GM21360 (cell line): ENCODE data around the gene FCGR1A.
"Not testable (repeated sequence)": the region's sequence is repeated elsewhere in the genome, so short reads cannot be mapped to it uniquely, and the experiment has no call there.

ENCODE experiments used
- ATAC-seq: cut with Tn5 transposase; IDR thresholded peaks from one replicate; pipeline ENCODE4 v1.9.1; 2021; ENCODE audit warnings: mild to moderate bottlenecking, moderate library complexity; ENCODE audit not compliant: unreplicated experiment

FCGR1A gene

DNA sequence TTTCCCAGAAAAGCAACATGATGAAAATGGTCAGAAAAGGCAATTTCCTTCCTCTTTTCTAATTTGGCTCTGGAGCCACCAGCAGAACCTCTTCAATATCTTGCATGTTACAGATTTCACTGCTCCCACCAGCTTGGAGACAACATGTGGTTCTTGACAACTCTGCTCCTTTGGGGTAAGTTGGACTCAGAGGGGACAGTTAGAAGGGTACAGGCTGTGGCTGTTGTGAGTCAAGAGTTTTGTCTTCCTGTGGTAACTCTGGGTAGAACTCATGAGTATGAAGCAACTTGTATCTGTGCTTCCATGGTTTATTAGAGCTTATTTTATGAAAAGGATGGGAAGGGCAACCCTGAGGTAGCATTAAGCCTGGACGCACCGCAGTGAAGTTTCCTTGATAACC is at the start of gene FCGR1A:
FCGR1A (plus strand) TSS at position 95 of the 400 bp plus-strand sequence; CDS start at position 145, 50 bp downstream.
- not testable (repeated sequence) for ATAC-seq

DNA sequence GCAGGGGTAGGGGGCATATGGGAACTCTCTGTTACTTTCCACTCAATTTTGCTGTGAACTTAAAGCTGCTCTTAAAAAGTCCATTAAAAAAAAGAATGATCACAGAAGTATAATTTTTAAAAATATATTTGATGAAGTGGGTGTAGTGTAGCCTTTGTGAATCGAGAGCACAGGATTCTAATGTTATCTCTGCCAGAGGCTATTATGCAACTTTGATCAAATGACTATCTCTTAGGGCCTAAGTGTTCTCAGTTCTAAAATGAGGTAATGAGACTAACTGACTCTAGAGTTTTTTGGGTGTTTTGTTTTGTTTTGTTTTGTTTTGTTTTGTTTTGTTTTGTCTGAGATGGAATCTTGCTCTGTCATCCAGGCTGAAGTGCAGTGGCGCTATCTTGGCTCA is 49.7 kb upstream of the FCGR1A start:
- ATAC-seq: not testable (repeated sequence)

DNA sequence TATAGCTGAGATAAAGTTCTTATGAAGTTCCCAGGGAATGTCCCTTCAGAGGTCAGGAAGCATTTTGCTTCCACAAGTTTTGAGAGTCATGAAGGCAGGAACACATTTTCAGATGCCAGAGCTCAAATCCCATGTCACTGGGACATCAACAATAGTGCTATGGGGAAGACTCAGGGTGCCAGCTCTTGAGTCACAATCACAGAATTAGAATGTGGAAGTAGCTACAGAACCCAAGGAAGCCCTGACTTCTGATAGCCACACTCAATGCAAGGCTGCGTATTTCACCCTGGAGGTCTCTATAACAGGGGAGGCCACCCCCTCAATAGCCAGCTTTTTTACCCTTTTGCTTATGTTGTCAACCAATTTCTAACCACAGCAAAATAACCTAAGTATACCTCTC is 47.8 kb upstream of the FCGR1A start:
- not testable (repeated sequence) for ATAC-seq

DNA sequence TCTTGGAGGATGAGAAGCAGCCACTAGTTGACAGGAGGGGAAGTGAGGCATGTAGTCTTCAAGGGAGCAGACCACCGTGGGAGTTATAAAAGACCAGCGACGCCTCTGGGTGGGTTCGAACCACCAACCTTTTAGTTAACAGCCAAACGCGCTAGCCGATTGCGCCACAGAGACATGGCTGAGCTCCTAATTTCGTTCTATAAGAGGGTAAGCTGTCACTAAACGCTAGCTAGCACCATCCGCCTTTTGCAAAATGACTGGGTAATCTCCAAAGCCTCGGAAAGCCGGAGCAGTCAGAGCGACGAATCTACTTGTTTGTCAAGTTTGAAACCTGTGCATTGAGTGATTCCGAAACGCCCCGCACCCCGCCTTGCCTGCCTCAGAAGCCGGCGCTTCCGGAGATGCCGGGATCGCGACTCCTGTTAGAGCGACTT is 42.3 kb upstream of the FCGR1A start:
- not testable (repeated sequence) for ATAC-seq

DNA sequence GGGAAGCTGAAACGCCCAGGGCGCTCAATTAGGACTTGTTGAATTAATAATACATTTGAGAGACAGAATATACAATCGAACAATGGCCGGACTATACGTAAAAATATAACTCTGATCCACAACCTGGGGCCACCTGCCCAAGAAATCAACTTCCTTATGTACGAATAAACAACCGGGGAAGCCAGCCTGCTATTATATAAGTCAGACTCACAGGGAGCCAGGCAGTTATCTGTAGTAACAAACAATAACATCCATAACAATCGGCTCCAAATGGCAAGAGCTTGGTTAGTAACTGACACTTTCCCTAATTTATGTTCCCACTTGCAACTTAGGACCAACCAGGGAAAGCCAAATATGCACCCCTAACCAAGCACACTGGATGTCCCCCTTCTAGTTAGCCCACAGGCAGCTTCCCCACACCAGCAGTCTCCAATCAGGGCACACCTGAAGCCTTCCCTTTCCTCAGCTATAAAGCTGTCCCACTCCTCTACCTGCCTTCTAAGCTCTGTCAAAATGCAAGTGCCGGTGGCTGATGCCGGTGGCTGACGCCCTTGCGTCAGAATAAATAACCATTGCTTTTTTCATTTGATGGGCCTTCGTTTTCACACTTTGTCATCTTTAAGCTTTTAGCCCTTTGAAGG is 41.8 kb upstream of the FCGR1A start:
- ATAC-seq: not testable (repeated sequence)

DNA sequence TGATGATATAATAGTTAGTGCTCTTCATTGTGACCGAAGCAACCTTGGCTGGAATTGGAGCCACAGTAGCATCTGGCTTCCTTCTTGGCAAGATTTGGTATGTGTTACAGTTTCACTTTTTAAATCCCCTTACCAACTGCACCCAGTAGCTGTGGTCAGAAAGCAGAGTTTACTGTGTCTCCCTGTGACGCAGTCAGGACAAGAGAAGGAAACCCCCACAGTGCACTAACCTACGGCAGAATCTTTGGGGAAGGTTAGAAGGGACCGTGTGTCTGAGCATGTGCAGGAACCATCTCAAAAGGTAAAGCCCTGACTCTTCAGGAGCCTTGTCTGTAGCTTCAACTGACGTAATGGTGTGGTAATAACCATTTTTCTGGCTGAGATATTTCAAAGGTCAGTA is 40.6 kb upstream of the FCGR1A start:
- not testable (repeated sequence) for ATAC-seq

DNA sequence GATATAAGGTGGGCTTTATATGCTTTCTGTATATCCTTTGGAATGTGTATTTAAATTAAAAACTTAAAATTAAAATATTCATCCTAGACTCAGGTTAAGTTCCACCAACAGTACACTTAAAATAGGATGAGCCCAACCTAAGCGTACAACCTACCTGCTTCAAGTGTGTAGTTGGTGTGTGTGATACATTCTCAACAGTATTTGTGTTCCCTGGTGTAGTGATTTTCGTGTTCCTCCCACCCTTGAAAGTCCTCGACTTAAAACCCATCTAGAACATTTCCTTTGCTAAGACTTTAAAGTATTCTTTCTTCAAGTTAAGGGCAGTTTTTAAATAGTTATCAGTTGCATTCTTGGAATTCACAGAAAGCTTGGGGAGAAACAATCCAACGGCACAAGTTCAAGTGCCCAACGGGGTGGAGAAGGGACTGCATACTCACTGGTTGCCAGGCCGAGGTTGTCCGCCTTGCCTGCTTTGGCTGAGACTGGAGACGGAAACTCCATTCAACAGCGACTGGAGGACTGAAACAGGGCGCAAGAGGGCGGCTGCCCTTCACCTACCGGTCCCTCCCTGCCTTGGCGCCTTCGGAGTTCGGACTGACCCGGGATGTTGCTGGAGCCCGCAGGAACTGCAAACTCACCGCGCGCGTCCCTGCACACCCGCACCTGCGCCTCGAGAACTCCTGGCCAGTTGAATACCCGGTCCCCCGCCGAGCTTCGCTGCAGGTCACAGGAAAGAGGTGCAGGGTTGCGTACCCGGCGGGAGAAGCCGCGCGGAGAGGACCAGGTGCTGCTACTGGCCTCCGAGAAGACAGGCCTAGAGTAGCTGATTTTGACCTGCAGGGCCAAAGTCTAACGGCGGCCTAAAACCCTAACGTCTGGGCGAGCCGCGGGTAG is 35.8 kb upstream of the FCGR1A start:
- not testable (repeated sequence) for ATAC-seq

DNA sequence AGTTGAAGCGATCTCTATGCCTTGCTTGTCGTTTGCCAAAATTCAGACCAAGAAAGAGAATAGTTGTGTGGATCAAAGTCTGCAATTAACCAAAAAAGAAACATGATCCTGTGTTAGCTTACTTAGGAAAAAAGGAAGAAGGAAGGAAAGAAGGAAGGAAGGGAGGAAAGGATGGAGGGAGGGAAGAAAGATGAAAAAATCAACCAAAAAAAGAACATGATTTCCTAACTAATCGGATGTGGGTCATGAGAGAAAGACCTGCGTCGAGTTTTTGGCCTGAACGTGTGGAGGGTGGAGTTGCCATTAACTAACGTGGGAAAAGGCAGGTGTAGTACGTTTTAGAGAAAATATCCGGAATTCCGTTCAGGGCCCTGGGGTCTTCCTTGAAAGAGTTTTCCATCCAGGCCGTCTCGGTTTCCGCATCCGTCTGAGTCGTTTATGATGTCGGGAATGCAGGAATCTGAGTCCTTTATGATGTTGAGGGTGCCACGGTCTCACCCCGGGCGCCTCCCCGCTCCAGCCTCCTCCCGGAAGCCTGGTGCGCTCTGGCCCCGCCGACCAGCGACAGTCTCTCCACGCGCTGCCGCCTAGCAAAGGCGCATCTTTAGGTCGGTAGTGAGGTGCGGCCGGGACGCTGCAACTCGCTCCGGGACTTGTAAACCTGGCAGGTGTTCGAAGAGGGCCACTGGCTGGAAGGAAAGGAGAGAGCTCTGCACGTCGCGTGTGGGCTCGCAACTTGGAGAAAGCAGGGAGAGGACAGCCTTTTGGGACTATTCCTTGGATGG is 34.9 kb upstream of the FCGR1A start:
- not testable (repeated sequence) for ATAC-seq

DNA sequence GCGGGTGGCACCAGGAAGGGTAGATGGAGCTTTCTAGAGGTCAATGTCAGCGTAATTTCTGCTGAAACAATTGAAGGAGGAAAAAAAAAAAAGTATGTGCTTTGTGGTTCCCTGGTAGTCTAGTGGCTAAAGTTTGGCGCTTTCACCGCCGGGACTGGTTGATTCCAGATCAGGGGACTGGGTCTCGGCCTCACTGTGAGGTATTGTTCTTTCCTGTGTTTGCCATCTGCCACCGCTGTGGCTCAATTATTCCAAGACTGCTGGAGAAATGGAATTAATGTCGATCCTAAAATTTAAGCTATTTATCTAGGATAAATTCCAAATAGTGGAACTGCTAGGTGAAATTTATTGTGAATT is 34.4 kb upstream of the FCGR1A start:
- not testable (repeated sequence) for ATAC-seq

DNA sequence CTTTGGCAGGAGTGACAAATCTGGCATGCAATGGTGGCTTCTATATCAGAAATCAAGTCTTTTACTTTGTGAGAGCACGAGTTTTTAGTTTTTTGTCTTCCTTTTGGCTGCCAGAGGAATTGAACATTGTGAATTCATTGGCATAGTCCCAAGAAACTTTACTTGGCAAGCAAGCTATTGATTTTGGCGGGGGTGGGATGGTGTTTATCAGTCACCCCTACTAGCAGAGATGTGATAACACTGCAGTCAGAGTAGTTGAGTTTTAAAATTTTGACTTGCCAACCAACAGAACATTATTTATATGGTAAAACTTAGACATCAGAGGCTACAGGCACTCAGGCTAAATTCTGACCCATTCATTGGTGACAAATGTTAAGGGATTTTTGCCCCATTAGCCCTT is 31.9 kb upstream of the FCGR1A start:
- ATAC-seq: not testable (repeated sequence)

DNA sequence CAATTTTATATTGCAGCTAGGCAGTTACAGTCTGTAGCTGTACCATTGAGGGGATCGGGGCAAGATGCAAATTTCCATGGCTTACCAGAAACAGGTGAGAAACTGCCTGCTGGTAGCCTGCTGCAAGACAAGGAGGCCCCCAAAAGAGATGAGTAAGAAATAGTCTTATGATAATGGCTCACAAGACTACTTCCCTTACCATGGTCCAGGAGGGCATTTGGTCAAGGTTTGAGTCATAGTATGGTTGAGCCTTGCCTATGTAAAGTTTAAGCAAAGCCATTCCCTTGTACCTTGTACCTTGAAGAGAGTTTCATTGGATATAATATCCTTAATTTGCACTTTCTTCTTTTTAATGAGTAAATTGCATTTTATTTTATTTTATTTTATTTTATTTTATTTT is 30.3 kb upstream of the FCGR1A start:
- not testable (repeated sequence) for ATAC-seq

DNA sequence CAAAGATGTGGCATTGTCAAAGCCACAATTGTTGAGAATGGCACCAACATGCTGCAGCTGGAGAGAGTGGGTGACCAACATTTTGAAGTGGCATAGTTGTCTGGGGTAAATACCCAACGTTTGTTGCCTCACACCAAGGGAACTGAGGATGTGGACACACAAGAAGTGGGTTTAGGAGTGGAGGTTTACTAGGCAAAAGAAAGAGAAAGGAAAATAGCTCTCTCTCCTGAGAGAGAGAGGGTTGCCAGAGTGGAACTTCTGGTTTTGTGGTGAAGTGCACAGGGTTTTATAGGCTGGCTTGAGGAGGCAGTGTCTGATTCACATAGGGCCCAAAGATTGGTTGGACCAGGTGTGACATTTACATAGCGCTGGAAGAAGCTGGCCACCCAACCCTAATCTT is 29.0 kb upstream of the FCGR1A start:
- not testable (repeated sequence) for ATAC-seq

DNA sequence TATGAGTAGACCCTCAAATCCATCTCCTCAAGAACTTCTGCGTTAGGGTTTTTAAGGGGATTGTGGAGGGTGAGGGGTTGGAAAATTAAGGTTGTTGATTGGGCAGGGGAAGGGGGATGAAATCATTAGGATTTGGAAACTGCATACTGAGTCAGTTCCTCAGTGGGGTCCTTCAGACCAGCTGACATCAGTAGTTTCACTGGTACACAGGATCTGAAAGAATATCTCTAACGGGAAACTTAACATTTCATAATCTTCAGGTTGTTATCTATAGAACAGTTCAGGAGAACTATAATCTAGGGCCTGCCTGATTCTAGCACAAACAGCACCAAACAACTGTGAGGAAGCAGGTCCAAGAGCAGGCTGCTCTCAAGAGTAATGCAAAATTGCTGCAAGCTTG is 27.2 kb upstream of the FCGR1A start:
- ATAC-seq: not testable (repeated sequence)

DNA sequence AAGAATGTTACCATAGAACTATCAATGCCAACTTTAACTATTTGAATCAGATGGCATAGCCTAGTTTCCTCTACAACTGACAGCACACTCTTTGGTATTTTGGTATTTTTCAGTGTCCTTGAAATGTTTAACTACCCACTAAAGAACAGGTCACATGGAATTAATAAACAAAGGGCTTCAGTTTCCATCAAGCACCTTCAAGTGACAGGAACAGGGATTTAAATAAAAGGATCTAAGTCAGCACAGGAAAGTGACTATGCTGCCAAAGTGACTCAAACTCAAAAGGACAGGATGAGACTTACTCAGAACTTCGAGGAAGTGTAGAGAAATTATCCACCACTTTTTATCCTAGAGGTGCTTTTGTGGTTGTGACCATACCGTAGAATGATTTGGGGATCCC is 20.2 kb upstream of the FCGR1A start:
- ATAC-seq: not testable (repeated sequence)

DNA sequence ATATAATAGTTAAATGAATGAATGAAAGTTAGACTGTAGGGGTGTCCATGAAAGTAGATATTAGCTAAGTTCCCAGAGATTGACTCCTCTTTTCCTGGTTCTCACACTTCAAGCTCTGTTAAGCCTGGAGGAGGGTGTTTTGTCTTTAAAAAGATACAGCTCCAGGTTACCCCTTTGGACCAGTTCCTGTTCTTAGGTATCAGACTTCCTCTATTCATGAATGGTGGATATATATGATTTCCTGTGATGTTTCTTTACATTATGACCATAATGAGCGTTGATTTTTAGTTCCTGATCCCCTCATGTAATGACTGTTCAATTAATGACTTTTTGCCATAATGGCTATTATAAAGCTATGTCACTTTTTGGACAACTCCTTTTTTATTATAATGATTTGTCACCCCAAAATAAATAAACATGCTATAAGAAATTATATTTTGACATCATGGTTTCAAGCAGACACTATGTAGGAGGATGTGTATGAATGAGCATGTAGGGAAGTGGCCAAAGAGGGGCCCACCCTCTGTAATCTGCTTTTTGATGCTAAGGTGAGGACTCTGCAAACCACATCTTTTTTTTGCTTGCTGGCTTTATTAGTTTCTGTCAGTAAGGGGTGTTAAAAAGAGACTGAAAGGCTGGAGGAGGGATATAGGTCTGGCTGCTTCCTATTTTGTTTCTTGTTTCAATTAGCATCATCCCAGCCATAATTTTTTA is 18.2 kb upstream of the FCGR1A start:
- ATAC-seq: not testable (repeated sequence)

DNA sequence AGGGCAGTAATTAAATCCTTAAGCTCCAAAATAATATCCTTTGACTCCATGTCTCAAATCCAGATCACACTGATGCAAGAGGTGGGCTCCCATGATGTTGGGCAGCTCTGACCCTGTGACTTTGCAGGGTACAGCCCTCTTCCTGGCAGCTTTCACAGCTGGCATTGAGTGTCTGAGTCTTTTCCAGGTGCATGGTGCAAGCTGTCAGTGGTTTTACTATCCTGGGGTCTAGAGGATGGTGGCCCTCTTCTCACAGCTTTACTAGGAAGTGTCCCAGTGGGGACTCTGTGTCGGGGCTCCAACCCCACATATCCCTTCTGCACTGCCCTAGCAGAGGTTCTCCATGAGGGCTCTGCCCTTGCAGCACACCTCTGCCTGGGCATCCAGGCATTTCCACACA is 16.3 kb upstream of the FCGR1A start:
- ATAC-seq: not testable (repeated sequence)

DNA sequence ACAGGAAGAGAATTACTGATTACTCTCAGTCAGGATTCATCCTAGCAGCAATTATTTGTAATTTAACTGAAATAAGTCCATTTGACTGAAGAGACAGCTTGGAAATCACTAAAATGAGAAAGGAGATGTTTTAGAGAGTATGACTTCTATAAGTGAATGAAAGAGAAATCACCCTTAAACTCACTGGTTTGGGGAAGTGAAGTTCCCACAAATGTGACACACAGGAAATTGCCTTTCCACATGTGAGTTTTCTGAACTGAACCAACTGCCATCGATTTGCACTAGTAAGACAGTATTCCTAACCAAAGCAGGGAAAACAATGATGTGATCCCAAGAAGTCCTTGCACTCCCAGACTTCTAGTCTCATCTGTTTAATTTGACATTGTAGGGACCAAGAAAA is 13.3 kb upstream of the FCGR1A start:
- ATAC-seq: not testable (repeated sequence)

DNA sequence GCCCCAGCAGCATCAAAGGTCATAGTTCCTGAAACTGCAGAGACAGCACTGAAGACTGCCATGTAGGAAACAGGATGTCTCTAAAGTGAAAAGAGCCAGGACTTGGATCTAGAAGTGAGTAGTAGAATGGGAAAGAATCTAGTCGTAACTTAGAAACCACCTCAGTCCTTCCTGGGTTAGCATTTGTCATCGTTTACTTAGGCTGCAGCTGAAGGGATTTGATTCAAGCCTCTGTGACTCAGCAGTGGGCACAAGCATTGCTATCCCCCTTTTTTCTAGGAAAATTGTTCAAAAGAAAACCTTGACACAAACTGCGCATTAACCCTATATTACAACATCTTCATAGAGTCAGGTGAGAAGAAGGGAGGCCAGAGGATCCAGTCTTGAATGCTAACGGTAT is 11.8 kb upstream of the FCGR1A start:
- ATAC-seq: not testable (repeated sequence)

DNA sequence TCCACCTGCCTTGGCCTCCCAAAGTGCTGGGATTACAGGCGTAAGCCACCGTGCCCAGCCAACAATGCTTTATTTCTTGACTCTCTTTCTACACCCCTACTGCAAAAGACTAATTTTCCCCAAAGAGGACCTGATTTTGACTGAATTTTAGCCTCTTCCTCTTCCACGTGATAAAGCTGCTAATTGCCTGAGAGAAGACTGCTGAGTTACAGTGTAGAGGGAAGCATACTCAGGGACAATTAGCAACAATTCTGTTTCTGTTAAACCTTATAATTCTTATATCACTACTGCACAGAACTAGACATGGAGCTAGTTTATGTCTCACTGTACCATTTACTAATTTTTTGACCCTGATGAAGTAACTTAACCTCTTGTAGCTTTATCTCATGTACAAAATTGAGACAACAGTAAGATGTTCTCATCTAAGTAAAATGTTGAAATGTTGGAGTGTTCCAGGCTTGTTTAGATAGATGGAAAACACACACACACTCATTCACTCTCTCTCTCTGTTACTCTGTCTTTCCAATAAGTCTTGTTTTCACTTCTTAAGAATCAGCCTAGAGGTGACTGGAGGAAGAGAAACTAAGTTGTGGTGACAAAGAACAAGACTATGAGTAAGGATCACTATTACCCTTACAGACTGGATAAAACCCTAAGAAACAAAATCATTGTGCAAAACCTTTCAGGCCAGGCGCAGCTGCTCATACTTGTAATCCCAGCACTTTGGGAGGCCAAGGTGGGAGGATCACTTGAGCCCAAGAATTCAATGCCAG is 10.7 kb upstream of the FCGR1A start:
- ATAC-seq: not testable (repeated sequence)
